ENCODE data around the gene CRIP2.

CRIP2 gene

GRCh38 chr14:105487986-105488777 is 13.6 kb downstream of the CRIP2 start:
- DNase-seq (ENCODE audit: low spot score), result no peak

GRCh38 chr14:105488781-105489541 is 14.3 kb downstream of the CRIP2 start:
- no peak for DNase-seq (ENCODE audit: low spot score)

- peak; percentile 91 for DNase-seq (ENCODE audit: low spot score)
Observed at GRCh38 chr14:105489542-105490266, 15.1 kb downstream of the CRIP2 start.

GRCh38 chr14:105490267-105490571 is 15.6 kb downstream of the CRIP2 start:
- DNase-seq (ENCODE audit: low spot score), result no peak

- peak; percentile 98 for DNase-seq (ENCODE audit: low spot score)
Observed at GRCh38 chr14:105490572-105491365, 16.1 kb downstream of the CRIP2 start, which contains the start of gene TEDC1. TSS of gene TEDC1 (plus strand) at chr14:105491246. CDS start at chr14:105491376, 130 bp downstream.

GRCh38 chr14:105491366-105491973 is 16.8 kb downstream of the CRIP2 start:
- peak; percentile 80 for DNase-seq (ENCODE audit: low spot score)

GRCh38 chr14:105492031-105492970 is 17.7 kb downstream of the CRIP2 start:
- no peak for DNase-seq (ENCODE audit: low spot score)

GRCh38 chr14:105492971-105493871 is 18.6 kb downstream of the CRIP2 start:
- DNase-seq (ENCODE audit: low spot score), result no peak

- no peak for DNase-seq (ENCODE audit: low spot score)
Observed at GRCh38 chr14:105493921-105494605, 19.4 kb downstream of the CRIP2 start.

GRCh38 chr14:105494606-105494929 is 19.9 kb downstream of the CRIP2 start:
- DNase-seq (ENCODE audit: low spot score), result no peak

- DNase-seq (ENCODE audit: low spot score), result no peak
Observed at GRCh38 chr14:105495101-105495989, 20.7 kb downstream of the CRIP2 start.

GRCh38 chr14:105495990-105496830 is 21.6 kb downstream of the CRIP2 start:
- no peak for DNase-seq (ENCODE audit: low spot score)

- DNase-seq (ENCODE audit: low spot score), result no peak
Observed at GRCh38 chr14:105496831-105497591, 22.4 kb downstream of the CRIP2 start.

- peak; percentile 25 for DNase-seq (ENCODE audit: low spot score)
Observed at GRCh38 chr14:105497671-105498429, 23.2 kb downstream of the CRIP2 start.

Data from HuH-7.5 (cell line).